MM.1S (cell line): Measurements from ENCODE around the gene CDK5RAP3.

Experiments used
- CTCF ChIP-seq: fragments of 300-600 bp; sonication (generic); IDR thresholded peaks from 2 replicates; pipeline ENCODE4 v1.5.1; 2016; ENCODE audit warnings: antibody characterized with exemption, low read length, mixed read lengths
- EZH2 ChIP-seq: fragments of 300-600 bp; sonication (generic); optimal IDR thresholded peaks from 2 replicates; pipeline ENCODE3; 2017; ENCODE audit warnings: low read depth, mild to moderate bottlenecking, antibody characterized with exemption, low read length, mixed read lengths
- EZH2phosphoT487 ChIP-seq: fragments of 300-600 bp; sonication (generic); IDR thresholded peaks from 2 replicates; pipeline ENCODE4 v1.6.1; 2018; ENCODE audit warnings: antibody characterized with exemption, low read length

- TF ChIP-seq CTCF (no peak), EZH2 (no peak), EZH2phosphoT487 (no peak)
These were observed 22.2 kb upstream of the CDK5RAP3 start for GRCh38 chr17:47948706-47949196.
